Lower lobe of right lung (tissue), 2 donors: ENCODE data around the gene ENAH. TPM values are rescaled to one million over a fixed set of nuclear protein-coding genes. Genes with fewer than 3 reads are reported as not detected.

ENCODE experiments used
- ATAC-seq, 2 donors: fragments of 200-7000 bp; cut with Tn5 transposase; one replicate each; pipeline ENCODE4 v1.9.1; 2020 to 2022; ENCODE audit warnings: mild to moderate bottlenecking in 2 of 2, moderate library complexity in 2 of 2
- DNase-seq: peaks from one replicate; pipeline ENCODE4 v3.0.0-alpha.2; 2020
- H3K27ac ChIP-seq: fragments of 200-600 bp; one replicate; pipeline ENCODE4 v1.8.0; 2022
- H3K27me3 ChIP-seq: fragments of 200-600 bp; one replicate; pipeline ENCODE4 v1.8.0; 2022; ENCODE audit warnings: low read depth
- H3K36me3 ChIP-seq: fragments of 200-600 bp; one replicate; pipeline ENCODE4 v1.8.0; 2022; ENCODE audit warnings: mild to moderate bottlenecking
- H3K4me1 ChIP-seq: fragments of 200-600 bp; one replicate; pipeline ENCODE4 v1.8.0; 2022
- H3K4me3 ChIP-seq: fragments of 200-600 bp; one replicate; pipeline ENCODE4 v1.8.0; 2022; ENCODE audit warnings: mild to moderate bottlenecking
- H3K9me3 ChIP-seq: fragments of 200-600 bp; one replicate; pipeline ENCODE4 v1.8.0; 2022
- intact Hi-C: fragments of 100-400 bp; cut with DNase I; formaldehyde crosslinking; loops from one replicate; pipeline ENCODE4 v1.11.0; 2022
- total RNA-seq: library from RNA; stranded (reverse); fragmentation: NEBNext Ultra II Directional; extraction: Animal tissue kit (Norgen Biotek cat#: 25700); gene quantifications from one replicate; pipeline ENCODE4 v1.2.1, GENCODE V29; 2021
- TF ChIP-seq, protein P1 (sequence below): fragments of 200-600 bp; IDR thresholded peaks from one replicate; pipeline ENCODE4 v1.8.0; 2022; ENCODE audit warnings: antibody characterized with exemption, mild to moderate bottlenecking
- donor health status: DM: no; HTN: yes; CAD: no; lungs with severe emphysema.

Gene ENAH
- total RNA-seq, 1 donor from 2014 or later, result 51.4 TPM

DNA sequence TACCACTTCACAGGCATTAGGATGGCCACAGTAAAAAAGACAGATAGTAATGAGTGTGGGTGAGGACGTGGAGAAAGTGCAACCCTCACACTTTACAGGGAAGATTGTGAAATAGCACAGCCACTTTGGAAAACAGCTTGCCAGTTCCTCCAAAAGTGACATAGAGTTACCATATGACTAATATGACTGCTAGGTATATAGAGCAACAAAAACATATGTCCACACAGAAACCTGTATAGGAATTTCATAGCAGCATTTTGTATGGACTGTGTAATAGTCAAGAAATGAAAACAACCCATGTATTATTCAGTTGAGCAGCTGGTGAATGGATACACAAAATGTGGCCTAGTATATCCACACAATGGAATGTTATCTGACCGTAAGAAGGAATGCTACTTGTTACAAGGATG, 194.7 kb downstream of the ENAH start:
- Histone ChIP-seq H3K27me3 (no peaks in the 10 kb centered on the region), H3K4me3 (no peak overlapping the region), H3K9me3 (no peaks in the 10 kb centered on the region), H3K4me1 (peaks cover 39% of the 10 kb centered on the region), H3K36me3 (no peaks in the 10 kb centered on the region), H3K27ac (no peak overlapping the region)
- intact Hi-C loops, result no loop called here
- DNase-seq (no peak), ATAC-seq (peak; percentile 22 to 30)
- TF ChIP-seq, protein P1, sequence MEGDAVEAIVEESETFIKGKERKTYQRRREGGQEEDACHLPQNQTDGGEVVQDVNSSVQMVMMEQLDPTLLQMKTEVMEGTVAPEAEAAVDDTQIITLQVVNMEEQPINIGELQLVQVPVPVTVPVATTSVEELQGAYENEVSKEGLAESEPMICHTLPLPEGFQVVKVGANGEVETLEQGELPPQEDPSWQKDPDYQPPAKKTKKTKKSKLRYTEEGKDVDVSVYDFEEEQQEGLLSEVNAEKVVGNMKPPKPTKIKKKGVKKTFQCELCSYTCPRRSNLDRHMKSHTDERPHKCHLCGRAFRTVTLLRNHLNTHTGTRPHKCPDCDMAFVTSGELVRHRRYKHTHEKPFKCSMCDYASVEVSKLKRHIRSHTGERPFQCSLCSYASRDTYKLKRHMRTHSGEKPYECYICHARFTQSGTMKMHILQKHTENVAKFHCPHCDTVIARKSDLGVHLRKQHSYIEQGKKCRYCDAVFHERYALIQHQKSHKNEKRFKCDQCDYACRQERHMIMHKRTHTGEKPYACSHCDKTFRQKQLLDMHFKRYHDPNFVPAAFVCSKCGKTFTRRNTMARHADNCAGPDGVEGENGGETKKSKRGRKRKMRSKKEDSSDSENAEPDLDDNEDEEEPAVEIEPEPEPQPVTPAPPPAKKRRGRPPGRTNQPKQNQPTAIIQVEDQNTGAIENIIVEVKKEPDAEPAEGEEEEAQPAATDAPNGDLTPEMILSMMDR, result no peak

DNA sequence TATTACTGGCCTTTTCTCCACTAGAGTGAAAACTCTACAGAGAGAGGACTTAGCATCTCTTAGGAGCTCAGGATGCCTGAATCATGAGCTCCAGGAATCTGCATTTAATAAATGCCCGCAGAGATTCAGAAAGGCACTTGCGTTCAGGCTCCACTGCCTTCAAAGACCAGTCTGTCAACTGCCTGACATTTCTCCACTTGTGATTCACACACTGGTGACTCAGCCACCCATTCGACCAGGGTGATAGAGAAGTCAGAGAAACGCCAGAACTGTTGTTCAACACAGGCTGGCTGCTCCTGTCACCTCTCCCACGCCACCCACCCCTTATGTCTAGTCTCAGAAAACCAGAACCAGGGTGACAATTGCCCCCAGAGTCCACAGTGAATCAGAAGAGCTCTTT, 198.2 kb downstream of the ENAH start:
- DNase-seq (no peak), ATAC-seq (peak; percentile 74 to 77)
- Histone ChIP-seq H3K4me3 (no peak overlapping the region), H3K36me3 (no peaks in the 10 kb centered on the region), H3K9me3 (no peaks in the 10 kb centered on the region), H3K27me3 (no peaks in the 10 kb centered on the region), H3K27ac (peak overlapping the region; percentile 18), H3K4me1 (peaks cover 23% of the 10 kb centered on the region)
- TF ChIP-seq, protein P1, result no peak
- intact Hi-C loops, result no loop called here

DNA sequence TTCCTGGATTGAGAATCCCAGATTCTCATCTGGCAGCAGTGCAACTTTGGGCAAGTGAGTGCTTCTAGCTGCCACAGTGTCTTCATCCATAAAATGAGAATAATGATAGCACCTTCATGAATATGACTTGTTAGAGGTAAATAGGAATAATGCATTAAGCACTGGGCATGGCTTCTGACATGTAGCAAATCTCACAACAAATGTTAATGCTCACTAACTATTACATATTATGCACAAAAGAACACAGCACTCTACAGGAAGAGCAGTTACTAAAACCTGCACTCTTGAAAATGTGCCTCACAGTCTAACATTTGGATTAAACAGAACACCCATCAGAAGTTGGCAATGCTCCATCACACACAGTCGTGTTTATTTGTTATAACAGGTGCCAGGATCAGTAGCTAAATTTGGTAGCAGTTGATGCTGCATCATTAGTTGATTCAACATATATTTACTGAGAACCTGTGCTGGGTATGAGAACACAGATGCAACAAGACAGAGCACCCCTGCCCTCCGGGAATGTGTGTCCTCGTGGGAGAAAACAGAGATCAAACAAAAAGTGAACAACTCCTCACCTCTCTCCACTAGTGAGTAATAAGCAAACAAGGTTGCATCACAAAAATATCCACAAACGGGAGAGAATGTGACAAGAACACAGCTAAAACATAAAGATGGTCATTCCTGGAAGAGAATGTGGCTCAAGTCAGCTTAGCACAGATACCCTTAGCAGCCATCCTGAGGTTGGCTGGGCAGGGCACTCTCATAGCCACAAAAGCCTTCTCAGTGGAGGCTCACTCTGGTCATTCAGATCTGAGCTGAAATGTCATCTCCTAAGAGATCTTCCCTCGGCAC, 198.9 kb downstream of the ENAH start:
- peak overlapping the region; percentile 18 for H3K27ac ChIP-seq
- DNase-seq (no peak), ATAC-seq (peak in 1 of 2 donors; percentile 58)
- H3K36me3 ChIP-seq, result no peaks in the 10 kb centered on the region
- no peaks in the 10 kb centered on the region for H3K9me3 ChIP-seq
- TF ChIP-seq, protein P1, result no peak
- H3K4me1 ChIP-seq, result peaks cover 23% of the 10 kb centered on the region
- no peaks in the 10 kb centered on the region for H3K27me3 ChIP-seq
- no peak overlapping the region for H3K4me3 ChIP-seq
- intact Hi-C loops, result no loop called here

DNA sequence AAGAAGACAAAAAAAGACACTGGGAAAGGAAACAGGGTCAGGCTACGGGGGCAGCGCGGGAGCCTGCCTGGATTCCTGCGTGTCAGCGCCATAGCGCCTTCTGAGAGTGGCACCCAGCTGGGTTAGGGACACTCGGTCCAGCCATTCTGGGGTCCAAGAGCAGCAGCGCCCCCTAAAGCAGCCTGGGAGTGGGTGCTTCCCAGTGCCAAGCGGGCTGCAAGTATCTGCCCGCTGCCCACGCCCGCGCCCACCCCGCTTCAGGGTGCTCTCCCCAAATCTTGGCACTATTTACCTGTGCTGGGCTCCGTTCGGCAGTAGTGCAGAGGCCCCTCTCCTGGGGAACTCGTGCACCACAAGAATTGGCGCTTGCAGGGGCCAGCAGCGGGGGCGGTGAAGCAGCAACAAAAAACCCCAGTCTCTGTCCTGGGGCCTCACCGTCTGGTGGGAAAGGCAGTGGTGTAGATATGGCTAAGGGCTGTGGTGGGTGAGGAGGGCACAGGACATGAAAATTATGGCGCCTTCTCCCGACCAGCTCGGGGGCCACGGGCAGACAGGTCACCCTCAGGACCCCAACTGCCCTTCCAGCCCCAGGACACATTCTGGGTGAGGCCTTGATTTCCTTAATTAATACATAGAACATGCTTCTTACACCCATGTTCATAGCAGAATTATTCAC, 200.9 kb downstream of the ENAH start:
- no peak overlapping the region for H3K4me3 ChIP-seq
- H3K27ac ChIP-seq, result no peak overlapping the region
- no peaks in the 10 kb centered on the region for H3K27me3 ChIP-seq
- peaks cover 31% of the 10 kb centered on the region for H3K4me1 ChIP-seq
- no peak for DNase-seq
- no peaks in the 10 kb centered on the region for H3K36me3 ChIP-seq
- TF ChIP-seq, protein P1, result no peak
- H3K9me3 ChIP-seq, result no peaks in the 10 kb centered on the region
- intact Hi-C loops, result no loop called here
- no peak for ATAC-seq

DNA sequence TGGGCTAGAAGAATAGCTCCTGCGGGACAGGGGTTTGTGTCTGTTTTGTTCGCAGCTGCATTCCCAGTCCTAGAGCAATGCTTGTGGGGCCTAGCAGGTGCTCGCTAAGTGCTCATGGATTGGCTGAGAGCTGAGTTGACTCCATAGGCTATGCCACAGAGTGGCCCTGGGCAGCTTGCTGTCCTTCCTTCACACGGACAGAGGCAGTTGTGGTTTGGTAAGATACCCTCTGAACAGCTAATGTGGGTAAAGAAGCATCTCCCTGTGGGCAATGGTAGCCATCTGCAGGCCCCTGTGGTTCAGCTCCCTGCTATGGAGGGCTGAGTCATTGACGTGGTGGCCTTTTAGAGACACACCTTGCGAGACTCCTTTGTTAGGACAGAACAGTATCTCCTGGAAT, 201.6 kb downstream of the ENAH start:
- intact Hi-C loops, result no loop called here
- Histone ChIP-seq H3K4me1 (peaks cover 38% of the 10 kb centered on the region), H3K27me3 (no peaks in the 10 kb centered on the region), H3K9me3 (no peaks in the 10 kb centered on the region), H3K36me3 (no peaks in the 10 kb centered on the region), H3K4me3 (no peak overlapping the region), H3K27ac (no peak overlapping the region)
- TF ChIP-seq, protein P1, result no peak
- DNase-seq (no peak), ATAC-seq (no peak)
